Spinal cord (tissue), 10 donors: ENCODE results near the gene CDC123. TPM values are rescaled to one million over a fixed set of nuclear protein-coding genes. Genes with fewer than 3 reads are reported as not detected.
A peak's percentile ranks its signal among the peaks of the same experiment; 100 is the strongest.
"Not testable (repeated sequence)": the region's sequence is repeated elsewhere in the genome, so short reads cannot be mapped to it uniquely, and the experiment has no call there.

Source experiments
- DNase-seq, 6 donors: peaks; one replicate each; pipeline versions ENCODE4 v3.0.0 to v3.0.0-alpha.2; 2013 to 2015; ENCODE audit warnings: low spot score in 6 of 6, low read depth in 4 of 6
- H3K27ac ChIP-seq: one replicate; pipeline ENCODE4 v1.5.1; 2013; ENCODE audit warnings: low read depth, low read length, control low read depth
- H3K27me3 ChIP-seq: one replicate; pipeline ENCODE4 v1.6.1; 2013; ENCODE audit warnings: low read length; ENCODE audit not compliant: control insufficient read depth, insufficient read depth
- H3K36me3 ChIP-seq: one replicate; pipeline ENCODE4 v1.6.1; 2013; ENCODE audit warnings: low read length; ENCODE audit not compliant: control insufficient read depth, insufficient read depth
- H3K4me1 ChIP-seq: one replicate; pipeline ENCODE4 v1.6.1; 2013; ENCODE audit warnings: low read length; ENCODE audit not compliant: control insufficient read depth, insufficient read depth
- H3K4me3 ChIP-seq: one replicate; pipeline ENCODE4 v1.5.1; 2013; ENCODE audit warnings: low read depth, low read length, control low read depth
- H3K9me3 ChIP-seq: one replicate; pipeline ENCODE4 v1.6.1; 2013; ENCODE audit warnings: low read length; ENCODE audit not compliant: control insufficient read depth, insufficient read depth
- WGBS: methylation state at CpG from one replicate; pipeline ENCODE4 v1.1.5; 2013; ENCODE audit warnings: missing lambda C conversion rate; ENCODE audit not compliant: insufficient coverage; 5-methylcytosine and 5-hydroxymethylcytosine counted together
- polyA plus RNA-seq, 2 donors: library from polyadenylated mRNA; unstranded; fragments of 120-200 nt; gene quantifications; one replicate each; pipeline ENCODE4 v1.2.1, GENCODE V29; 2013; ENCODE audit not compliant: insufficient read length in 2 of 2
- total RNA-seq, 2 donors: library from RNA; depleted of rRNA in 1 of 2; stranded (reverse); fragments of 120-200 nt in 1 of 2; fragments of >200 nt in 1 of 2; gene quantifications; one replicate each; pipeline versions ENCODE4 v1.2.3 to v1.2.4, GENCODE V29; 2013 to 2014
- donor health status: healthy.

CDC123 gene
- total and polyA plus RNA-seq, 4 donors, result 86.2 to 136 (median 109) TPM

DNA sequence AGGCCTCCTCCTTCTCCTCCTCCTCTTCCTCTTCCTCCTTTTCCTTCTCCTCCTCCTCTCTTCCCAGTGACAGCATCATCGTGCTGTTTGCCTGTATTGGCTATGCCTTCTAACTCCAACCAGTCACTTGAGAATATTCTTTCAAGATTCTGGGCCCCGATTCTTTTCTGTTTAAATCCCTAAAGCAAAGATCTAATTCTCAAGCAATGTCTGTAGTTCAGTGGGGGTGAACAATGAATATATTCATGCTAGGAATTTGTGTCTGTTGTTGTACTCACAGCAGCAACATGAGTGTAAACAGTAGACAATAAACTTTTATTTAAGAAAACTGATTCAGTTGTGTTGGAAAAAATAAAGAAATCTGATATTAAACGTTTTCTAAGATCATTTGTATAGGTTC is 31.0 kb upstream of the CDC123 start:
- H3K9me3 ChIP-seq, result no peaks in the 10 kb centered on the region
- H3K27me3 ChIP-seq, result no peaks in the 10 kb centered on the region
- no peak overlapping the region for H3K4me3 ChIP-seq
- 71% methylated on average over 1 of the region's 3 CpGs for WGBS
- H3K4me1 ChIP-seq, result peaks cover 4% of the 10 kb centered on the region
- peaks cover 56% of the 10 kb centered on the region for H3K36me3 ChIP-seq
- peak overlapping the region; percentile 41 for H3K27ac ChIP-seq
- DNase-seq, result peak in 1 of 6 donors; percentile 11

DNA sequence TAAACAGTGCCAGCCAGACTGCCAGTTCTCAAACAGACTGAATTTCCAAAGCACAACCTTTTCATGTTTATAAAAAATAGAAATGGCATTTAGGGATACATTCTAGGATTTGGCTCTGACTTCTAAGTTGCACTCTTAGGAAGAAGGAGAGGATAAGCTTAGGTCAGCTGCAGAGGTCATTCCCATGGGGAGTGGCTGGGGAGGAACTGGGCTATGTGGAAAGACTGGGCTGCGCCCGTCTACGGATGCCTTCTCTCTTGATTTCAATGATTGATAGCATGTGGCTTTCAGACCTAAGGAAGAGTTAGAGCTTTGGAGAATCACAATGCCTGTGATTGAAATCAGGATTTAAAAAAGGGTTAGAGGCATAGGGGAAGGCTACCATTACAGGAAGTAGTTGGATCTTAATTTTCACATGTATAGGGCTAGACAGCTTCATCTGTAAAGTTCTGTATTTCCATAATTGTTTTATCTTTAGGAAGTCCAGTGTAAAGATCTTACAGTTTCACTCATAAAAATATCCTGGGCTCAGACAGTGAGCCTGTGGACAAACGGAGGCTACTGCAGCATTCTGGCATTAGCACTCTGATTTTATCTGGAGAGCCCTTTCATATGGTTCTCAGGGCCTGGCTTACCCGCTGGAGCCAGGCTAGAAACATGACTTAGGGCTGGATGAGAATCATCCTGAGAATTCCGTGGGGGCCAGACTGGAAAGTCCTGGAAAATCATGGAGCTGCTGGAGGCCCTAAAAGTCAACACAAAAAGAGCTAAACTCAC is 29.8 kb upstream of the CDC123 start:
- peaks cover 55% of the 10 kb centered on the region for H3K36me3 ChIP-seq
- 87% methylated on average over 6 of the region's 6 CpGs for WGBS
- H3K4me1 ChIP-seq, result peaks cover 4% of the 10 kb centered on the region
- DNase-seq, result no peak
- no peak overlapping the region for H3K27ac ChIP-seq
- no peaks in the 10 kb centered on the region for H3K27me3 ChIP-seq
- no peaks in the 10 kb centered on the region for H3K9me3 ChIP-seq
- no peak overlapping the region for H3K4me3 ChIP-seq

DNA sequence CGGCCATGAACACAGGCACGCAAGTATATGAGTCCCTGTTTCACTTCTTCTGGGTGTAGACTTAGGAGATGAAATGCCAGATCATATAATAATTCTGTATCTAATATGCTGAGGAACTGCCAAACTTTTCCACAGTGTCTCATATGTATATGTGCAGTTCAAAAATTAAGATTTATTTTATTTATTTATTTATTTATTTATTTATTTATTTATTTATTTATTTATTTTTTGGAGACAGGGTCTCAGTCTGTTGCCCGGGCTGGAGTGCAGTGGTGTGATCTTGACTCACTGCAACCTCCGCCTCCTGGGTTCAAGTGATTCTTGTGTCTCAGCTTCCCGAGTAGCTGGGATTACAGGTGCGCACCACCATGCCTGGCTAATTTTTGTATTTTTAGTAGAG is 24.5 kb upstream of the CDC123 start:
- H3K4me3 ChIP-seq, H3K4me1 ChIP-seq, H3K9me3 ChIP-seq, H3K27ac ChIP-seq, H3K27me3 ChIP-seq, DNase-seq: not testable (repeated sequence)
- peaks cover 62% of the 10 kb centered on the region for H3K36me3 ChIP-seq
- WGBS, result 100% methylated on average over 1 of the region's 6 CpGs

DNA sequence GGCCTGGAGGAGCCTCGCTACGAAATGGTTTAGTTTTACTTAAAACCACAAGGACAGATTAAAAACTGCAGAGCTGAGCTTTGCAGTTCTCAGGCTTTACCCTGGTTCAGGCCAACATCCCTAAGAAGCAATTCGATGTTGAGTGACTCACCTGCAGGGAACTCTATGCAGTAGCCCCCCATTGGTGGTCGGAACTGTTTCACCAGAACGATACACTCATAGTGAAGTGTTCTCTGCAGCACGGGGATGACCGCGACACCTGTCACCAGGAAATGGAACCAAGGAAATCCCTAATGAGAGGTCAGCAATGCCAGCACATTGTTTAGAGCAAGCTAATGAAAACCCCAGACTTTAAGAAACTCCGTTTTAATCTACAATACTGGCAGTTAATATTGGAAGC is 18.3 kb upstream of the CDC123 start:
- H3K36me3 ChIP-seq, result peaks cover 53% of the 10 kb centered on the region

DNA sequence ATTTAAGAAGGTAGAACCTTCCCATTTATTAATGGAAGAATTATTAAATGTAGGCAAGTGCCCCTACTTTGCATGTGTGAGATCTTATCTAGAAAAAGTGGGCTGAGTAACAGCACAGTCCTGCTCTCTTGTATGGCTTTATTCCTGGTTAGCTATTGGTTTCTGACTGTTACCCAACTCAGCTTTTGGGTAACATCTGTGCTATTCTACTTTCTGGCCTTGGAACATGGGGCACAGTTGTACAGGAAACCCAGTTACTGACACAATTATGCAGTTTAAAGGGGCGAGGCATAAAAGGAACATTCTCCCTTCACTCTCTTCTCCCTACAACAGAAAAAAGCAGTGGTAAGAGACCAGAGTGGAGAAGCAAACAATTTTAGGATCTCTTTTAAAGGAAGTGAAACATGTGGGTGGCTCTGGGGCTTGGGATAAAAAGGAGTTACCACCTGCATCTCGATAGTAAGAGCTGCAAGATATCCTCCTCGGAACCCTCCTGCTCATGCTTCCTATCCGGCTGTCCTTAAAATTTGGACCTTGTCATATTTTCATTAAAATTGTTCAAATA is 16.3 kb upstream of the CDC123 start:
- no peaks in the 10 kb centered on the region for H3K4me1 ChIP-seq
- peaks cover 33% of the 10 kb centered on the region for H3K36me3 ChIP-seq
- no peak overlapping the region for H3K4me3 ChIP-seq
- no peak overlapping the region for H3K27ac ChIP-seq
- no peaks in the 10 kb centered on the region for H3K9me3 ChIP-seq
- H3K27me3 ChIP-seq, result no peaks in the 10 kb centered on the region
- WGBS, result no CpG with 5 or more reads among the region's 4 CpGs
- no peak for DNase-seq

More for the DNA sequence above, 18.3 kb upstream of the CDC123 start:
- H3K4me1 ChIP-seq, result no peaks in the 10 kb centered on the region
- no peak overlapping the region for H3K4me3 ChIP-seq
- H3K27ac ChIP-seq, result no peak overlapping the region
- no peaks in the 10 kb centered on the region for H3K9me3 ChIP-seq
- 93% methylated on average over 5 of the region's 9 CpGs for WGBS
- no peak for DNase-seq
- H3K27me3 ChIP-seq, result no peaks in the 10 kb centered on the region

DNA sequence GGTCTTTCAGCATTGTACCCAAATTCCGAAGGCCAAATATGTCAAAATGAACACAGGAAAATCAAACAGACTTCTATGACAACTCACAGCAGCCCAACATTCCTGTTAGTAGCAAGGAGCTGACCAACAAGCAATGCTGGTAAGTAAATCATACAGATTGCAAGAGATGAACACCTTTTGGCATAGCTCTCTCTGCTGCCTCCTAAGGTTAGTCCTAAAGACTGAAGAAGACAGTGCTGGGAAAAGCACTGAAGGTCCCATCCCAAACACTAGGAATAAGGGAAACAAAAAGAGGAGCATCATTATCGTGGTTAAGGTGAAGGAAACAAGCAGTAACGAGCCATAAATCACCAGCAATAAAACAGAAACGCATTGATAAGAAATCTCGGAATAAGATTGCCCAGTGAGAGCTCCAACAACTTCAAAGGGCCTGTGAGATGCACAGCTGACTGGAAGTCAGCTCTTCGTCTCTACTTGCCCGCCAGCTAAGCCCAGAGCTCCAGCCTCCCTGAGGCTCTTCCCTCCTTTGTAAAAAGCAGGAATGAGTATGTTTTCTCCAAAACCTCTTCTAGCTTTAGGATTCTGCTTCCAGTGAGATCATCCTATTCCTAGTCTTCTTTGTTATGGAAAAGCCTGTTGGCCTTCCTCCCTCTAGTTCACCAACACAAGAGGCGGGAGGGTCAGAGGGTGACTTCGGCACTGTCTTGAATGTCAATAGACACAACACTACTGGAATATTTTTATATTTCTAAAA is 15.6 kb upstream of the CDC123 start:
- no peaks in the 10 kb centered on the region for H3K9me3 ChIP-seq
- H3K27me3 ChIP-seq, result no peaks in the 10 kb centered on the region
- no peak overlapping the region for H3K27ac ChIP-seq
- no peaks in the 10 kb centered on the region for H3K4me1 ChIP-seq
- H3K36me3 ChIP-seq, result peaks cover 32% of the 10 kb centered on the region
- 53% methylated on average over 5 of the region's 9 CpGs for WGBS
- no peak for DNase-seq
- no peak overlapping the region for H3K4me3 ChIP-seq

DNA sequence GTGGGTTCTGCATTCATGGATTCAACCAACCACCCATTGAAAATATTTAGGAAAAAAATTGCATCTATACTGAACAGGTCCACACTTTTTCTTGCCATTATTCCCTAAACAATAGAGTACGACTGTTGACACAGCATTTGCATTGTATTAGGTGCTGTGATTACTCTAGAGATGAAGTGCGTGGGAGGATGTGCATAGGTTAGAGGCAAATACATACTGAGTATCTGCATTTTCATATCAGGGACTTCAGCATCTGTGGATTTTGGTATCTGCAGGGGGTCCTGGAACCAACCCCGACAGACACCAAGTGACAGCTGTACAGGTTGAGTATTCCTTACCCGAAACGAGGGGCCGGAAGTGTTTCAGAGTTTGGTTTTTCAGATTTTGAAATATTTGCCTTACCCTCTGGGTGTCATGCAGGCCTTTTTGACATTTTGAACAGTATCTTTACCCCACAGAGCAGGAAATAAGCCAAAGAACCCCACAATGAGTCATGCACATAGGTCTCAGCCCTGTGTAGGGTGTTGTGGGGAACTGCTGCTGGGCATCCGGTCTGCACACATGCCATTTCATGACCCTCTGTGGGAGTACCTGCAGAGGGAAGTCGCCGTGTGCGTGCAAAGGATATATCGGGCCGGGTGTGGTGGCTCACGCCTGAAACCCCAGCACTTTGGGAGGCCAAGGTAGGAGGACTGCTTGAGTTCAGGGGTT is 14.8 kb upstream of the CDC123 start:
- no peak overlapping the region for H3K4me3 ChIP-seq
- DNase-seq, result no peak
- no peaks in the 10 kb centered on the region for H3K9me3 ChIP-seq
- no peaks in the 10 kb centered on the region for H3K4me1 ChIP-seq
- WGBS, result 100% methylated on average over 3 of the region's 13 CpGs
- H3K27me3 ChIP-seq, result no peaks in the 10 kb centered on the region
- H3K27ac ChIP-seq, result no peak overlapping the region
- peaks cover 25% of the 10 kb centered on the region for H3K36me3 ChIP-seq

DNA sequence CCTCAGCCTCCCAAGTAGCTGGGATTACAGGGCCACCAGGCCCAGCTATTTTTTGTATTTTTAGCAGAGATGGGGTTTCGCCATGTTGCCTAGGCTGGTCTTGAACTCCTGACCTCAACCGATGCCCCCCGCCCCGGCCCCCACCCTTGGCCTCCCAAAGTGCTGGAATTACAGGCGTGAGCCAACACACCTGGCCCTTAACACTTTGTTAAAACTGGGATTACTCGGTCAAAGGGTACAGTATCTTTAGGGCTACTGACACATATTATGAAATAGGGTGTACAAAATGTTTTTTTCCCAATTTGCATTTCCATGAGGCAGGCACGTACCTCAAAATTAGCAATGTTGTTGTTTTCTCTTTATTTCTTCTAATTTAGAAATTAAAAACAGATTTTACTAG is 11.8 kb upstream of the CDC123 start:
- H3K27me3 ChIP-seq, result no peaks in the 10 kb centered on the region
- H3K36me3 ChIP-seq, result peaks cover 19% of the 10 kb centered on the region
- H3K9me3 ChIP-seq, result no peaks in the 10 kb centered on the region
- H3K4me3 ChIP-seq, result no peak overlapping the region
- H3K4me1 ChIP-seq, result no peaks in the 10 kb centered on the region
- no peak overlapping the region for H3K27ac ChIP-seq
- 90% methylated on average over 6 of the region's 7 CpGs for WGBS
- DNase-seq, result no peak

DNA sequence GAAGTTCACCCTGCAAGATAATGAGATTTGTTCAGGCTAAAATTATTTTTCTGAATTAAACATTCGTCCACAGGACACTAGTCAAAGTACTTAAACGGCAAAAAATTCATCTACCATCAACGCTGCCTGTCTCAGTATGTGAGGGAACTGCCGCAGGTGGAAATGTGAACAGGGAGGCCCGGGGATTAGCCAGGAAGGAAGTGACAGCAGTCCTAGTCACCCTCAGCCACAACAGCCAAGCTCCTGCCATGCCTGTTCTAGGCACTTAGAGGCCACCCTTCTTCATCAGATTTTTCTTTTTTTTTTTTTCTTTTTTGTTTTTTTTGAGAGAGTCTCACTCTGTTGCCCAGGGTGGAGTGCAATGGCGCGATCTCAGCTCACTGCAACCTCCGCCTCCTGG is 9.7 kb upstream of the CDC123 start:
- Histone ChIP-seq H3K4me3 (no peak overlapping the region), H3K36me3 (peaks cover 16% of the 10 kb centered on the region), H3K27ac (no peak overlapping the region), H3K9me3 (no peaks in the 10 kb centered on the region), H3K4me1 (no peaks in the 10 kb centered on the region), H3K27me3 (no peaks in the 10 kb centered on the region)
- 83% methylated on average over 3 of the region's 8 CpGs for WGBS
- no peak for DNase-seq
